ENCODE data around the gene CXCL8.

The CXCL8 gene

GRCh38 chr4:73718375-73719373 is 21.7 kb upstream of the CXCL8 start:
- DNase-seq, result peak; percentile 88

GRCh38 chr4:73721435-73721834 is 18.9 kb upstream of the CXCL8 start:
- peak; percentile 89 for DNase-seq

GRCh38 chr4:73721909-73722308 is 18.5 kb upstream of the CXCL8 start:
- peak; percentile 69 for DNase-seq

GRCh38 chr4:73723023-73723422 is 17.3 kb upstream of the CXCL8 start:
- no peak for DNase-seq

- no peak for DNase-seq
Measured at GRCh38 chr4:73723928-73724327, 16.4 kb upstream of the CXCL8 start.

GRCh38 chr4:73725510-73725909 is 14.9 kb upstream of the CXCL8 start:
- DNase-seq, result peak; percentile 67

- peak; percentile 91 for DNase-seq
Measured at GRCh38 chr4:73725985-73726384, 14.4 kb upstream of the CXCL8 start.

- DNase-seq, result peak; percentile 80
Measured at GRCh38 chr4:73727685-73728084, 12.7 kb upstream of the CXCL8 start.

GRCh38 chr4:73728091-73728741 is 12.2 kb upstream of the CXCL8 start:
- DNase-seq, result no peak

- peak; percentile 79 for DNase-seq
Measured at GRCh38 chr4:73729534-73730165, 10.7 kb upstream of the CXCL8 start.

GRCh38 chr4:73730292-73730691 is 10.1 kb upstream of the CXCL8 start:
- peak; percentile 57 for DNase-seq

- DNase-seq, result peak; percentile 86
Measured at GRCh38 chr4:73730867-73731266, 9.5 kb upstream of the CXCL8 start.

- DNase-seq, result peak; percentile 96
Measured at GRCh38 chr4:73731968-73732610, 8.3 kb upstream of the CXCL8 start.

GRCh38 chr4:73732759-73733431 is 7.5 kb upstream of the CXCL8 start:
- no peak for DNase-seq

GRCh38 chr4:73734530-73735001 is 5.8 kb upstream of the CXCL8 start:
- DNase-seq, result peak; percentile 72

GRCh38 chr4:73735231-73735630 is 5.1 kb upstream of the CXCL8 start:
- DNase-seq, result peak; percentile 98

- peak; percentile 67 for DNase-seq
Measured at GRCh38 chr4:73741031-73741749, 821 bp downstream of the CXCL8 start.

GRCh38 chr4:73741750-73742489 is 1.6 kb downstream of the CXCL8 start:
- peak; percentile 65 for DNase-seq

- peak; percentile 74 for DNase-seq
Measured at GRCh38 chr4:73742490-73743160, 2.3 kb downstream of the CXCL8 start.

- DNase-seq, result peak; percentile 73
Measured at GRCh38 chr4:73743281-73743680, 2.9 kb downstream of the CXCL8 start.

Data from inflammatory macrophage treated with lipopolysaccharide for 4 hours (primary cell).